Measurements from ENCODE around the gene PLLP.

The PLLP gene, protein sequence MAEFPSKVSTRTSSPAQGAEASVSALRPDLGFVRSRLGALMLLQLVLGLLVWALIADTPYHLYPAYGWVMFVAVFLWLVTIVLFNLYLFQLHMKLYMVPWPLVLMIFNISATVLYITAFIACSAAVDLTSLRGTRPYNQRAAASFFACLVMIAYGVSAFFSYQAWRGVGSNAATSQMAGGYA

DNA sequence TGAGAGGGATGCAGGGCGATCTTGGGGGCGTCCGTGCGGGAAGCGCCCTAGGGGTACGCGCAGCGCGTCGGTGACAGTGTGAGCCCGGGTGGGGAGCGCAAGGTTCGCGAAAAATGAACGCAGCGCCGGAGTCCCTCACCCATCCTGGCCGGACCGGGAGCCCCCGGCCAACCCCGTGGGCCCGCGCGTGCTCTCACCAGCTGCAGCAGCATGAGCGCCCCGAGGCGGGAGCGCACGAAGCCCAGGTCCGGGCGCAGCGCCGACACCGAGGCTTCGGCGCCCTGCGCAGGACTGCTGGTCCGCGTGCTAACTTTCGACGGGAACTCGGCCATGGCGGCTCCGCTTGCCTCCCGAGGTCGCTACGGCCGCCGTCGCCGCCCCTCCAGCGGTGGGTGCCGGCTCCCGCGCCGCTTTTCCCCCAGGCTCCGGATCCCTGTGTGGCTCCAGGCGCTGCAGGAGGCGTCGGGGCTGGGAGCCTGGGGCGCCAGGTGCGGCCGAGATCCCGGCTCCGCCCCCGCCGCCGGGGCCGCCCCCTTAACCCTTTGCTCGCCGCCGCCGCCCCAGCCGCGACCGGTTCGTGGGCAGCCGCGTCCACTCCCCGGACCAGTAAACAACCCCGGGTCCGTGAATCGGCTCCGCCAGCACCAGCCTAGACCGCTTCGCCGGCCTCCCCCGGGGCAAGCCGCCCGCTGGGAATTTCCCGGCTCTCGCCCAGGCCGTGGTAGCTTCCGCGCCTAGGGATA, at the start of gene PLLP:
Gene PLLP (minus strand): TSS at position 464 of the 743 bp plus-strand sequence. CDS start 132 bp downstream, at position 332.
- DNase-seq (ENCODE audit: low spot score) = no peak

DNA sequence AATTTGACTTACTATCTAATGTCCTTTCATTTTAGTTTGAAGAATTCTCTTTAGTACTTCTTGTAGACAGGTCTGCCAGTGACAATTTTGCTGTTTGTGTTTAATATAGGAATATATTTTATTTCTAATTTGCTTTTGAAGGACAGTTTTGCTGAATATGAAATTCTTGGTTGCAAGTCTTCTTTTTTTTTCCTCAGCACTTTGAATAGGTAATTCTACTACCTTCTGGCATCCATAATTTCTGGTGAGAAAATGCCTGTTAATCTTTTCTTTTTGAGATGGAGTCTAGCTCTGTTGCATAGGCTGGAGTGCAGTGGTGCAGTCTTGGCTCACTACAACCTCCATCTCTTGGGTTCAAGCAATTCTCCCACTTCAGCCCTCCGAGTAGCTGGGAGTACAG, 48.9 kb upstream of the PLLP start:
- no peak for DNase-seq (ENCODE audit: low spot score)

DNA sequence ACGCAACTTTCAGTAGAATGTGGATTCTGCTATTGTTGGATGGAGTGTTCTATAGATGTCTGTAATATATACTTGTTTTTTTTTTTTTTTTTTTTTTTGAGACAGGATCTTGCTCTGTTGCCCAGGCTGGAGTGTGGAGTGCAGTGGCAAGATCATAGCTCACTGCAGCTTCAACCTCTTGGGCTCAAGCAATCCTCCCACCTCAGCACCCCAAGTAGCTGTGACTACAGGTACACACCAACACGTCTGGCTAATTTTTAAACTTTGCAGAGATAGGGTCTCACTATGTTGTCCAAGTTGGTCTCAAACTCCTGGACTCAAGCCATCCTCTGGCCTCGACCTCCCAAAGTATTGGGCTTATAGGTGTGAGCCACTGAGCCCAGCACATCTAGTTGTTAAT, 46.9 kb upstream of the PLLP start:
- DNase-seq (ENCODE audit: low spot score) = no peak

DNA sequence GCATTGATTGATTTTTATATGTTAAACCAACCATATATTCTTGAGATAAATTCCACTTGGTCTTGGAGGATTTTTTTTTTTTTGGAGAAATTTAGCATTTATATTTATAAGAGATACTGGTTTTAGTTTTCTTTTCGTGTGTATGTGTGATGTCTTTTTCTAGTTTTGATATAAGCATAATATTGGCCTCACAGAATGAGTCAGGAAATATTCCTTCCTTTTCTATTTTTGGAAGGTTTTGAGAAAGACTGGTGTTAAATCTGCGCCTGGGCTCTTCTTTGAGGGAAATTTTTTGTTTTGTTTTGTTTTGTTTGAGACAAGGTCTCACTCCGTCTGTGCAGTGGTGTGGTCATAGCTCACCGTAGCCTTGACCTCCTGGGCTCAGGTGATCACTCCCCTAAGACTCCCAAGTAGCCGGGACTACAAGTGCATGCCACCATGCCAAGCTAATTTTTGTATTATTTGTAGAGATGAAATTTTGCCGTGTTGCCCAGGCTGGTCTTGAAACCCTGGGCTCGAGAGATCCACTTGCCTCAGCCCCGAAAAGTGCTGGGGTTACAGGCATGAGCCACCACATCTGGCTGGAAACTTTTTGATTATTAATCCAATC, 45.4 kb upstream of the PLLP start:
- no peak for DNase-seq (ENCODE audit: low spot score)

DNA sequence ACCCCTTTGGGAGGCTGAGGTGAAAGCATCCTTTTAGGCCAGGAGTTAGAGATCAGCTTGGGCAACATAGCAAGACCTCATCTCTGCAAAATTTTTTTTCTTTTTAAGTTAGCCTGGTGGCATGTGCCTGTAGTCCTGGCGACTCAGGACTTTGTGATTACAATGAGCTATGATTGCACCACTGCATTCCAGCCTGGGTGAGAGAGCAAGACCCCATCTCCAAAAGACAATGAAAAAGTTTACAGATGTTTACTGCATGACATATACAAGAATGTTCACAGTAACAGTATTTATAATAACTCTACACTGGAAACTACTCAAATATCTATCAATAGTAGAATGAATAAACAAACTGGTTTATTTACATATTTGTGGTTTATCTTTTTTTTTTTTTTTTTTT, 41.0 kb upstream of the PLLP start:
- DNase-seq (ENCODE audit: low spot score) = no peak

DNA sequence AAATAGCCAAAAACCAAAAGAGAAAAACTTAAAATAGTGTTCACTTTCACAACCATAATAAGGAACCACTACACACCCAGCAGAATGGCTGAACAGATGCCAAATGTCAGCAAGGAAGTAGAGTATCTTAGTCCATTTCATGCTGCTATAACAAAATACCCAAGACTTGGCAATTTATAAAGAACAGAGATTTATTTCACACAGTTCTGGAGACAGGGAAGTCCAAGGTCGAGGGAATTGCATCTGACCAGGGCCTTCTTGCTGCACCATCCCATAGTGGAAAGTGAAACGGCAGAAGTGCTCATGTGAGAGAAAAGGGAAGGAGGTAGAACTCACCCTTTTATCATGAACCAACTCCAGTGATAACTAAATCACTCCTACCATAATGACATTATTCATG, 40.3 kb upstream of the PLLP start:
- no peak for DNase-seq (ENCODE audit: low spot score)

DNA sequence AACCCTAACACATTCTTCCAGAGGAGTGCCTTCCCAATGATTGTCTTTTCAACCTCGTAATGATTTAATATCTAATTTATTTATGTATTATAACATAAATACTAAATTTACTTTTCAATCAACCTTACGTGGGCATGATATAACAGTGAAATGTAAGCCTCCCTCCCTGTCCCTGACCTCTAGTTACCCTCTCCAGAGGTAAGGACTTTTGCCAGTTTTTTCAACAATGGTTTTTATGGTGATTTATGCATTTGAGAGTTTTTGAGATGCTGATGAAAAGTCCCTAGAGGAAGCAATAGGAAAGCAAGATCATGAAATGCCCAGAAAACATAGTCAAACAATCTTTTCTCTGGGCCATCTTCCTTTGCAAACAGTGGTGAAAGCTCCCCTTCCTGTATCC, 35.2 kb upstream of the PLLP start:
- DNase-seq (ENCODE audit: low spot score) = no peak

DNA sequence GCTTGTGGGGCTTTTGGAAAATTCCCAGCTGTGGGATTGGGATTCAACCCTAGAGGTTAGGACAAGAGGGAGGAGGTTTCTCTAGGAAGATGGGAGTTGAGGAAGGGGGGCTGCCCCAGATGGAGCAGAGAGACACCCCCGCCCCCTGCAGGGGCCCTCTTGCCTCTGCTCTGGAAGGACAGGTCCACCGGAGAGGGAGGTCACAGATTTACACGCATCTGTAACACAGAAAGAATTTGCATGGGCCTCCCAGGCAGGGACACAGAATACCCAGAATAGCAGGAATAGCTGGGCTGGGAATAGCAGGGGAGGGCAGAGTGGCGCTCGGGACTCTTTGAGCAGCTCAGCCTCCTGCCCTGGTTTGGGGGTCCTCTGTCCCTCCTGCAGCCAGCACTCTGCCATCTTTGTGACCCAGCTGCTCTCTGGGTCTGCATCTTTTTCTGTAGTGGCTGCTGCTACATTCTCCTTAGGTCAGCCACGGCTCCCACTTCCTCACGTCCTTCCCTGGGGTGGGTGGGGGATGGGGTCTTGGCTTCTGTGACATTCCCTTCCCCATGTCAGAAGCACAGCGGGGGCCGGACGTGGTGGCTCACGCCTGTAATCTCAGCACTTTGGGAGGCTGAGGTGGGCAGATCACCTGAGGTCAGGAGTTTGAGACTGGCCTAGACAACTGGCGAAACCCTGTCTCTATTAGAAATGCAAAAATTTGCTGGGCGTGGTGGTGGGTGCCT, 33.9 kb upstream of the PLLP start:
- DNase-seq (ENCODE audit: low spot score) = no peak

DNA sequence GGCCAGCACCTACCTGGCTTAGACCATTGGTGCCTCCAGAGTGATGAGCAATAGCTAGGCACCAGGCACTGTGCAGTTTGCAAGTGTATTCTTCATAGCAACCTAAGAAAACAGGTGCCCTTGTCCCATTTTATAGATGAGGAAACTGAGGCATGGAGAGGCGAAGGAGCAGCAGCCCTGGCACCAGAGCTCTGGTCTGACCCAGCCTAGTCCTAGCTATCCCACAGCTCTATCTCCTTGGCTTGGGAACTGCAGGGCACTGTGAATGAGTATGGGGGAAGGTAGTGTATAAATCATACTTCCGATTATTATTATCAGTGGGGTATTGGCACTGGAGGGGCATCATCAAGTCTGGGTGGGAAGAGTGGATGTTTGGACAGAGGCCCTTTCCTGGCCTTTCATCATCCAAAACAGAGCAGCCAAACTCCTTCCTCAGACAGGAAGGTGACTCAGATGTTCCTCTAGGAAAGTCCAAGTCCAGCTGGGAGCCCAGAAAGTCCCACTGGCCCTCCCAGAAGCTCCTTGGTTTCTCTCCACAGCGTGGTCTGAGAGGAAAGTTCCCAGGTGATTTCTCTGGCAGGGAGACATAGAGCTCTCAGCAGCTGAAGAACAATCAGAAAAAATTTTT, 32.0 kb upstream of the PLLP start:
- DNase-seq (ENCODE audit: low spot score) = no peak

DNA sequence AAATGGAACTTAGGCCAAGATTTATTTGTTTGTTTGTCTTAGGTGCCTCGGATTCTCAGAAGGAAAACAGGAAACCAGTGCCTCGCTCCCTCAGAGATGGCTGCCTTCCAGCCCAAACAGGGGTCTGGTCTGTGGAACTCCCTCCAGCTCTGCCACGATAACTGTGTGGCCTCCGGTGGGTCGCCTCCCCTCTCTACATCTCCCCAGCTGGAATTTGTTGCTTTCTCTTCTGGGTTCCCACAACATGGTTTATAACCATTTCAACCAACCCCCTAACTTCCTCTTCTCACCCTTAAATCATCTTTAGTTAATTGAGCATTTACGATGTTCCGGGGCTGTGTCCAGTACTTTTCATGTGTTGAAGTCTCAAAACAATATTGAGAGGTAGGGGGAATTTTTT, 30.9 kb upstream of the PLLP start:
- no peak for DNase-seq (ENCODE audit: low spot score)

DNA sequence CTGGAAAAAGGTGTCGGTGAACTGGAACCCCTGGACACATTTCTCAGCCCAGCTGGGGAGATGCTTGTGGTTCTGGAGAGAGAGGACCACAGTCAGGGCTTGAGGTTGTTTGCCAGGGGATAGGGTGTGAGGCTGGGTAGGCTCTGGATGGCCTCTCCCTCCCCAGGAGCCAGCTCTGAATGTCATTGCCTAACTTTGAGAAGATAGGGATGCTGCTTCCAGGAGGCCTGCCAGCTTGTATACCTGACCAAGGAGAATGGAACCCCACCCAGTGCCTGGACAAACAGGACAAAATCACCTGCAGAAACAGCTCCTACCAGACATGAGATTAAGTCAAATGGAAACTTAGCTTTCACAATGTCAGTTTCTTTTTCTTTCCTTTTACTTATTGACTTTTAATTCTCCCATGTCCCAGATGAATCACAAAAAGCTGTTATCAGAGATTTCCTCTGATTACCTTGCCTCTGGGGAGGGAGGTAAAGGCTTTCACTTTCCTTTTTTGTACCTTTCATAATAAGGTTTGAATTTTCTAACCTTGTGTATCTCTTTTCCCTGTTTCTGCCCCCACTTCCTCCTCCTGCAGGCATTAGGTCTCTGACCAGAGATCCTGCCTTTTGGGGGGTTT, 29.8 kb upstream of the PLLP start:
- no peak for DNase-seq (ENCODE audit: low spot score)

DNA sequence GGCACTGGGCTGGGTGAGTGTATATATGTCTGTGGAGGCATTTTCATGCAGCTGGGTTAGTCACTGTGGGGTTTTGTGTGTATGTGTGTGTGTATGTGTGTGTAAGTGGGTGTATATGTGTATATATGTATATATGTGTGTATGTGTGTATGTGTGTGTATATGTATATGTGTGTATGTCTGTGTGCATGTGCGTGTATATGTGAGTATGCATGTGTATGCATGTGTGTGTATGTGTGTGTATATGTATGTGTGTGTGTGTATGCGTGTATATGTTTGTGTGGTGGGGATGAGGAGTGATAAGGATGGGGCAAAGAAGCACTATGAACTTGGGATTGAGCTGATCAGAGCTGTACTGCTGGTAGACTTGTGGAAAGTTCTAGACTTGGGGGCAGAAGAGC, 29.0 kb upstream of the PLLP start:
- no peak for DNase-seq (ENCODE audit: low spot score)

DNA sequence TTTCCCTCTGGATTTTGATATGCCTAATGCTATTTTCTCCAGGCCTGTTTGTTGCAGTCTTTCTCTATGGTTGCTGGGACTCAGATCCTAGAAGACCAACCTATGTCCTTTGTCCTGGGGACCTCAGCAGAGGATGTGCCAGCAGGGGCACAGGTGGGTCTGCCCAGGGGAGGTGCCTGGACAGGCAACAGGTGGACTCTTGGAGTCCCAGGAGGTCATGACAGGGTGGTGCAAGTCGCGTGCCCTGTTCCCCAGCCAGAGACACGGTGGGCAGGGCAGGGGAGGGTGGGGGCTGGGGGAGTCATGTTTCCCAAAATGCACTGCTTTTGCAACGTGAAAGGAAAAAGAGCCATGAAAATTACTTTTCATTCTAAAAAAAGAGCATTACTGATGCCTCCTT, 26.3 kb upstream of the PLLP start:
- no peak for DNase-seq (ENCODE audit: low spot score)

DNA sequence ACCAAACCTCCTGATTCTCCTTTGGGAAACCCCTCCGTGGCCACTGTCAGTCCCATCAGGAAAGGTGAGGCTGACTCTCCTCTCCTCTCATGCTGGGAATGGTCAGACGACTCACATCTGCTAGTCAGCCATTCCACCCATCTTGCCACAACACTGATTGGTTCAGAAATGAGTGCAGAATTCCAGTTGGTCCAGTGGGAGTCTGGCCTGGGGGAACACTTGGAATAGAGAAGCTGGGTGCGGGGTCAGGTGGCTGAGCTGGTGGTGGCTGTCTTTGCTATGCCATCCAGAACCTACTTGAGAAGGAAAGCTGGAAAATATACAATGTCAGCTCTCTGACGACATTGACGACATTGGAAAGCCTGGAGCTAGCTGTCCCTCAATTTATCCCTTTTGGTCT, 23.6 kb upstream of the PLLP start:
- no peak for DNase-seq (ENCODE audit: low spot score)

DNA sequence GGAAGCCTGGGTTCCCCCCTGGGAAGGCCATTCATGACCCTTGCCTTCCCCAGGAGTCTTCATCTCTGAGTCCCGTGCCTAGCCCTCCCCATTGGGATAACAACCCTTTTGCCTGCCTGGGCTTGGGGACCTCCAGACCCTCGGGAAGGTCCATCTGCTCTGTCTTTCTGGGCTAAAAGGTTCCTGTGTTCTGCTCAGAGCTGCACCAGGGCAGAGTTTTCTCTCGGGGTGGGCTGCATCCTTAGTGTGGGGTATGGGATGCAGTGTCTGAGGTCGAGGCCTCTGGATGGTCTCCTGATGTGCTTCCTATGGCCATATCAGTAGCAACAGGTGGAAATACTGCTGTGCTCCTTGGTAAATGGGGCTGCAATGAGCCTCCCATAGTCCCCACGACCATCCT, 22.9 kb upstream of the PLLP start:
- no peak for DNase-seq (ENCODE audit: low spot score)

DNA sequence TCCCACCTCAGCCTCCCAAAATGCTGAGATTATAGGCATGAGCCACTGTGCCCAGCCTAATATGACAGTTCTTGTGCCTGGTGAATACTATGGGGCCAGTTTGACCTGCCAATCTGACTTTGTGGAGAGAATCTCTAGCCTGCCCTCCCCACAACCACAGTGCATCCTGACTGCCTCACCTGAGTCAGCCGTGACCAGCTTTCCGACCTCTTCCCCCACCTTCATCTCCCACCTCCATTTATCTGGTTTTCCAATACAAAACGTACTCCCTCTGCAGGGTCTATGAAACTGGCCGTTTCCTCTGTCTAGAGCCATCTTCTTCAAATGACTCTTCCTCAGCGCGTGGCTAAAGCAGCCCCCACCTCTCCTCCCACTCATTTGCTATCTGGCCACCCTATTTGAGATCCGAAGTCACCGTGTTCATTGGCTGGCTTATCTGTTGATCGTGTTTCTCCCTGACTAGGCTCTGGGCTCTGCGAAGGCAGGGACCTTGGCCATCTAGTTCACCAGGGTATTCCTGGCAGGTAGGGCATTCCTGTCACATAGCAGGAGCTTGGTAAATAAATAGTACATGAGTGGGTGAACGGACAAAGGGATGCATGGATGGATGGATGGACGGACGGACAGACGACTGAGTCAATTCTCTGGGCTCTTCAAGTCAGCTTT, 22.3 kb upstream of the PLLP start:
- DNase-seq (ENCODE audit: low spot score) = no peak

DNA sequence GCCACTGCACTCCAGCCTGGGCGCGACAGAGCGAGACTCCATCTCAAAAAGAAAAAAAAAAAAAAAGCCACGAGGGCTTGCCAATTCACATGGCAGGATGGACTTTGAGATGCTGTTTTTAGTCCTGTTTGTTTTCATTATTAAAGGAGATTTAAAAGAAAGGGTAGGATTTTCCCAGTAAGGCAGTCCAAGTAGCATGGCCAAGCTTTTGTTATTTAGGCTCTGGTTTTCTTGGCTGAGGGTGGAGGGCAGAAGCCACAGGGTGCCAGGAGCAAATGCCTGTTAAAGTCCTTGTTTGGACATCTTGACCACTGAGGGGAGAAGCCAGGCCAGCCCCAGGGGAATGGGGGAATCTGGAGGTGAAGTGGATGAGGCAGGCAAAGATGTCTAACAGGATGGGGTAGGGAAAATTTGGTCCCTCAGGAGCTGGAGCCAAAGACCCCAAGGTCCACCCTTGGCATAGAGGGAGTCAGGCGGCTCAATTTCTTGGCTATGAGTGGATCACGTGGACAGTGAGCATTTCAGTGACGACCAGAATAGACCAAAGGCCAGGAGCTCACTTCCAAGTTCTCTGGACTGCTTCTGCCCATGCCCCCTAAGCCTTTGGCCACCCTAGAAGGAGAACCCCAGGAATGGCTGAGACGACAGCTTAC, 20.8 kb upstream of the PLLP start:
- DNase-seq (ENCODE audit: low spot score) = no peak

DNA sequence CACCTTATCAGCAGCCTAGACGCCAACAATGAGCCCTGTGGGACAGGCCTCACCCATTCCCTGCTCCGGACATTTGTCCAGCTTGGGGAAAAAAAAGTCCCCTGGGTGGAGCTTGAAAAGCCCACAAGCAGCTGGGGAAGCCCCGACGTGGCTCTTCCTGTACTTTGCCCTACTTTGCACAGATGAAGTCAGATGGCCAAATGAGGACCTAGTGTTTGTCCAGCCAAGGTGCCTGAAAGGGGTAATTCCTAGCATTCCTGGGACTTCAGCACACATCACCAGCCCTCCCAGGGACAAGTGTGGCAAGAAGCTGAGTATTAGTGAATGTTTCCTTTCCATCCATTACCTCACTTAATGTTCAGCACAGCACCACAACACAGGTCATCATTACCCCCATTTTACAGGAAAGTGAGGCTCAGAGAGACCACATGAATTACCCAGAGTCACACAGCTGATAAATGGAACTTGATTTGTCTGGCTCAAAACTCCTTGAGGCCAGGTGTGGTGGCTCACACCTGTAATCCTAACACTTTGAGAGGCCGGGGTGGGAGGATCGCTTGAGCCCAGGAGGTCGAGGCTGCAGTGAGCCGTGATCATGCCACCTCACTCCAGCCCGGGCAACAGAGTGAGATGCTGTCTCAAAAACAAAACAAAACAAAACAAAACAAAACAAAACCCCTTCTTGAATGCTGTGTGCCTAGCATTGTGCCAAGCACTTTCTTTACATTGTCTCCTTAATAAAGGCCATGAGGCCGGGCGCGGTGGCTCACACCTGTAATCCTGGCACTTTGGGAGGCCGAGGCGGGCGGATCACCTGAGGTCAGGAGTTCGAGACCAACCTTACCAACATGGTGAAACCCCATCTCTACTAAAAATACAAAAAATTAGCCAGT, 19.9 kb upstream of the PLLP start:
- DNase-seq (ENCODE audit: low spot score) = no peak

DNA sequence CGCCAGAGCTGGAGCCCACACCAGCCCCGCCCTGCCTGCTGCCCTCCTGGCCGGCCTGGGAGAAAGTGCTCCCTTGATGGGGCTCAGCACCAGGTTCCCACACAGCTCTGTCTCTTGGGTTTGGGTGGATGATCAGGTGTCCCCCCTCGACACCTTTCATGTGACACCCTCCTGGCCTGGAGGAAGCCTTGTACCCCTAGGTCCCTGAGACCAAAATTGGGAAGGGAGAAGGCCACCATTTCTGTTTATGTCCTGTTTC, 19.4 kb upstream of the PLLP start:
- DNase-seq (ENCODE audit: low spot score) = no peak
